Keratinocyte (primary cell): ENCODE measurements around the gene PDIA4.

Source experiments
- CTCF ChIP-seq, 3 experiments: IDR thresholded peaks in 1 of 3; conservative IDR thresholded peaks in 1 of 3; optimal IDR thresholded peaks in 1 of 3; 2 replicates in 2 of 3; 3 replicates in 1 of 3; pipeline versions ENCODE3 to v1.5.1; 2011; ENCODE audit warnings: low read length in 3 of 3, mild to moderate bottlenecking in 3 of 3, moderate library complexity in 2 of 3, control low read depth in 1 of 3, inconsistent platforms in 1 of 3; ENCODE audit not compliant: insufficient read depth in 2 of 3; ENCODE audit errors: extremely low read depth in 1 of 3
- EZH2 ChIP-seq: IDR thresholded peaks from one replicate; pipeline ENCODE4 v1.6.1; 2012; ENCODE audit warnings: inconsistent platforms, mild to moderate bottlenecking, low read length, moderate library complexity

GRCh38 chr7:149063476-149063875, 35.2 kb upstream of the PDIA4 start:
- TF ChIP-seq CTCF (optimal IDR thresholded peaks at IDR 0.05 in 1 of 3, IDR thresholded peaks at IDR 0.05 in 1 of 3, conservative IDR thresholded peaks at IDR 0.05 in 1 of 3; ENCODE audit: extremely low read depth in 1 of 3, insufficient read depth in 2 of 3, low read length in 3 of 3) = no peak
- TF ChIP-seq EZH2 = no peak
